GM13977 (cell line): ENCODE data around the gene SULT6B1.
"Not testable (repeated sequence)": the region's sequence is repeated elsewhere in the genome, so short reads cannot be mapped to it uniquely, and the experiment has no call there.

Experiments used
- DNase-seq: peaks from one replicate; pipeline ENCODE4 v3.0.0; 2012; ENCODE audit warnings: low spot score
- CTCF ChIP-seq: IDR thresholded peaks from 2 replicates; pipeline ENCODE4 v1.5.1; 2012; ENCODE audit warnings: mild to moderate bottlenecking, control low read depth; ENCODE audit not compliant: insufficient read depth; ENCODE audit errors: extremely low read depth, missing control alignments
- in situ Hi-C: fragments of 300-500 bp; cut with MboI; formaldehyde crosslinking; loops from one replicate; pipeline ENCODE4 v1.12.0; 2022; ENCODE audit warnings: low sequenced_read_pairs, low pct_unique_long_range_greater_than_20kb, mixed read lengths, inconsistent platforms; ENCODE audit not compliant: unreplicated experiment

Gene SULT6B1

GRCh38 chr2:37205689-37206341 is 17.3 kb upstream of the SULT6B1 start:
- TF ChIP-seq CTCF, result no peak
- in situ Hi-C loops, result no loop called here
- DNase-seq, result no peak

- DNase-seq, in situ Hi-C loops: not testable (repeated sequence)
Measured at GRCh38 chr2:37205071-37205661, 16.7 kb upstream of the SULT6B1 start.

- no peak for DNase-seq
- TF ChIP-seq CTCF, result no peak
- in situ Hi-C loops, result no loop called here
Measured at GRCh38 chr2:37203708-37204107, 15.2 kb upstream of the SULT6B1 start.

- no peak for DNase-seq
- no peak for TF ChIP-seq CTCF
- in situ Hi-C loops, result no loop called here
Measured at GRCh38 chr2:37201766-37202165, 13.3 kb upstream of the SULT6B1 start.

GRCh38 chr2:37201208-37201607 is 12.7 kb upstream of the SULT6B1 start:
- no peak for TF ChIP-seq CTCF
- in situ Hi-C loops, result no loop called here

GRCh38 chr2:37198681-37199065 is 10.2 kb upstream of the SULT6B1 start:
- TF ChIP-seq CTCF, result no peak
- no peak for DNase-seq
- in situ Hi-C loops, result no loop called here

More at GRCh38 chr2:37201208-37201607, 12.7 kb upstream of the SULT6B1 start:
- DNase-seq, result no peak

GRCh38 chr2:37196320-37197195 is 8.1 kb upstream of the SULT6B1 start, which contains the start of gene CEBPZOS:
Gene CEBPZOS, plus strand, starts transcription at chr2:37196496. Its CDS starts 3,209 bp downstream, at chr2:37199705.
- in situ Hi-C loops, result no loop called here
- TF ChIP-seq CTCF, result no peak
- DNase-seq, result peak; percentile 92

- DNase-seq, in situ Hi-C loops: not testable (repeated sequence)
Measured at GRCh38 chr2:37195862-37196319, 7.4 kb upstream of the SULT6B1 start.
